Measurements from ENCODE around the gene CORIN.

DNA sequence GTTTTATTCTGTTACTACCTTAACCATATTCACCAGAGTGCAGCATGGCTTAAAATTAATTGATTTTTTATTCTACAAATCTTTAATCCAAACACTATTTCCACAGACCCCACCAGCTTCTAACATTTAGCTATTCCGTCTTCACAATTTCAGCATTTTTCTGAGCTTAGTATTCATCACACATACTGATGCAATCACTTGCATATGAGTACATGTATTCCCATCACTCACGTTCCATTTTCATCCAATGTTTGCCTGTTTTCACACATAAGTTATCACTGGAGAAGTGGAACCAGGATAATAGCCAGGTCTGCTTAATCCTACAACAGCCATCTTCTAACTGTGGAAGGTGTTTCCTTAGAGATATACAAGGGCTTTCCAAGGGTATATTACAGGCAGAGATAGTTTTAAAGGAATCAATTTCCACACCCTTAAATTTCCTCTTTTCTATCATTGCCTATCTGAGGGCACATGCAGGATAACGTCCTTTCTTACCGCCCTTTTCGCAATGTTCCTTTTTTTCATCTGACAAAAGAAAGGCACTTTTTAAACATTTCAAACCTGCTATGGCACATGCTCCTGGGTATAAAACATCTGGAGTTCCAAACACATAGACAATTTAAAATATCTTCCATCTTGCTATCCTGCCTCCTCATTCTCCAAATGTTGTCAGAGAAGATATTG is 115.8 kb downstream of the CORIN start:
- TF ChIP-seq, protein P1, sequence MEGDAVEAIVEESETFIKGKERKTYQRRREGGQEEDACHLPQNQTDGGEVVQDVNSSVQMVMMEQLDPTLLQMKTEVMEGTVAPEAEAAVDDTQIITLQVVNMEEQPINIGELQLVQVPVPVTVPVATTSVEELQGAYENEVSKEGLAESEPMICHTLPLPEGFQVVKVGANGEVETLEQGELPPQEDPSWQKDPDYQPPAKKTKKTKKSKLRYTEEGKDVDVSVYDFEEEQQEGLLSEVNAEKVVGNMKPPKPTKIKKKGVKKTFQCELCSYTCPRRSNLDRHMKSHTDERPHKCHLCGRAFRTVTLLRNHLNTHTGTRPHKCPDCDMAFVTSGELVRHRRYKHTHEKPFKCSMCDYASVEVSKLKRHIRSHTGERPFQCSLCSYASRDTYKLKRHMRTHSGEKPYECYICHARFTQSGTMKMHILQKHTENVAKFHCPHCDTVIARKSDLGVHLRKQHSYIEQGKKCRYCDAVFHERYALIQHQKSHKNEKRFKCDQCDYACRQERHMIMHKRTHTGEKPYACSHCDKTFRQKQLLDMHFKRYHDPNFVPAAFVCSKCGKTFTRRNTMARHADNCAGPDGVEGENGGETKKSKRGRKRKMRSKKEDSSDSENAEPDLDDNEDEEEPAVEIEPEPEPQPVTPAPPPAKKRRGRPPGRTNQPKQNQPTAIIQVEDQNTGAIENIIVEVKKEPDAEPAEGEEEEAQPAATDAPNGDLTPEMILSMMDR (IDR thresholded peaks at IDR 0.05): no peak
- TF ChIP-seq POLR2A (IDR thresholded peaks at IDR 0.05): no peak

All from suprapubic skin (tissue), 3 donors.